ENCODE data around the gene CAPN12. TPM values are rescaled to one million over a fixed set of nuclear protein-coding genes. Genes with fewer than 3 reads are reported as not detected.

Gene CAPN12
- total RNA-seq, 3 donors from 2014 or later (not counting 1 experiment from before 2014, with no cell fraction given): 7.4 to 51.0 (median 26.7) TPM

DNA sequence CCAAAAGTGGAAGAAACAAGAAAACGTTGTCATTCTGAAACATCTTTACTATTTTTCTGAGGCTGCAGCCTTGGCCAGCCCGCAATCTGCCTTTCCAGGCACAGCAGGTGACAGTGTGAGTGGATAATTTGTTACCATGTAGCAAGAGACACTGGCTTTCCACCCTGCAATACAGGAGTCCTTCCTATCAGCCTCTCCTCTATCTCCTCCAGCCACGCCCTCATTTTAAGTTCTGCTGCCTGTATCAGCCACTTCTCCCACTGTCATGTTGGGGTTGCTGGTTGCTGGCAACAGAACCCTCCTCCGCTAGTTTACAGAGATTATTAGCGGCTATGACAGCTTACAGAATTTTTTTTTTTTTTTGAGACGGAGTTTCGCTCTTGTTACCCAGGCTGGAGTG lies 36.8 kb upstream of the CAPN12 start:
- intact Hi-C loops (cut with micrococcal nuclease): no loop called here
- ATAC-seq (no peak), DNase-seq (no peak)
- no peaks in the 10 kb centered on the region for H3K36me3 Mint-ChIP-seq
- TF ChIP-seq, protein P1, sequence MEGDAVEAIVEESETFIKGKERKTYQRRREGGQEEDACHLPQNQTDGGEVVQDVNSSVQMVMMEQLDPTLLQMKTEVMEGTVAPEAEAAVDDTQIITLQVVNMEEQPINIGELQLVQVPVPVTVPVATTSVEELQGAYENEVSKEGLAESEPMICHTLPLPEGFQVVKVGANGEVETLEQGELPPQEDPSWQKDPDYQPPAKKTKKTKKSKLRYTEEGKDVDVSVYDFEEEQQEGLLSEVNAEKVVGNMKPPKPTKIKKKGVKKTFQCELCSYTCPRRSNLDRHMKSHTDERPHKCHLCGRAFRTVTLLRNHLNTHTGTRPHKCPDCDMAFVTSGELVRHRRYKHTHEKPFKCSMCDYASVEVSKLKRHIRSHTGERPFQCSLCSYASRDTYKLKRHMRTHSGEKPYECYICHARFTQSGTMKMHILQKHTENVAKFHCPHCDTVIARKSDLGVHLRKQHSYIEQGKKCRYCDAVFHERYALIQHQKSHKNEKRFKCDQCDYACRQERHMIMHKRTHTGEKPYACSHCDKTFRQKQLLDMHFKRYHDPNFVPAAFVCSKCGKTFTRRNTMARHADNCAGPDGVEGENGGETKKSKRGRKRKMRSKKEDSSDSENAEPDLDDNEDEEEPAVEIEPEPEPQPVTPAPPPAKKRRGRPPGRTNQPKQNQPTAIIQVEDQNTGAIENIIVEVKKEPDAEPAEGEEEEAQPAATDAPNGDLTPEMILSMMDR (IDR thresholded peaks at IDR 0.05): no peak
- H3K4me1 Mint-ChIP-seq: no peaks in the 10 kb centered on the region
- Histone ChIP-seq H3K4me3 (ENCODE audit: low read length) (no peak overlapping the region), H3K36me3 (ENCODE audit: control insufficient read depth, insufficient read depth, low read length) (no peaks in the 10 kb centered on the region), H3K27me3 (ENCODE audit: control insufficient read depth, insufficient read depth, low read length) (no peaks in the 10 kb centered on the region), H3K27ac (ENCODE audit: low read length) (no peak overlapping the region), H3K4me1 (ENCODE audit: control insufficient read depth, insufficient read depth, low read length) (no peaks in the 10 kb centered on the region), H3K9me3 (ENCODE audit: control insufficient read depth, insufficient read depth, low read length) (no peaks in the 10 kb centered on the region)
- H3K27ac Mint-ChIP-seq: no peak overlapping the region
- H3K4me3 Mint-ChIP-seq: no peak overlapping the region
- H3K27me3 Mint-ChIP-seq (ENCODE audit: low read depth in 2 of 2): peaks cover 0 to 3% of the 10 kb centered on the region in 2 donors
- WGBS (ENCODE audit: insufficient coverage): 78% methylated on average over 7 of the region's 7 CpGs
- no peaks in the 10 kb centered on the region for H3K9me3 Mint-ChIP-seq

DNA sequence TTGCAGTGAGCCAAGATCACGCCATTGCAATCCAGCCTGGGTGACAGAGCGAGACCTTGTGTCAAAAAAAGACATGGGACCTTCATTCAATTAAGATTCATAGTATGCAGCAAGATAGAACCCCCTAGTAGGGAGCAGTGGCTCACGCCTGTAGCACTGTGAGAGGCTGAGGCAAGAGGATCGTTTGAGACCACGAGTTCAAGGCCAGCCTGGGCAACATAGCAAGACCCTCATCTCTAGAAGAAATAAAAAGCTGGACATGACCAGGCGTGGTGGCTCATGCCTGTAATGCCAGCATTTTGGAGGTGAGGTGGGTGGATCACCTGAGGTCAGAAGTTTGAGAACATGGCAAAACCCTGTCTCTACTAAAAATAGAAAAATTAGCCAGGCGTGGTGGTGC lies 36.2 kb upstream of the CAPN12 start:
- WGBS (ENCODE audit: insufficient coverage): 90% methylated on average over 7 of the region's 7 CpGs
- no peak for DNase-seq
- no peak for ATAC-seq
- intact Hi-C loops (cut with micrococcal nuclease): no loop called here
- H3K4me3 ChIP-seq (ENCODE audit: low read length): no peak overlapping the region
- no peaks in the 10 kb centered on the region for H3K36me3 ChIP-seq (ENCODE audit: control insufficient read depth, insufficient read depth, low read length)
- Mint-ChIP-seq H3K27me3 (ENCODE audit: low read depth in 2 of 2) (peaks cover 0 to 3% of the 10 kb centered on the region in 2 donors), H3K36me3 (no peaks in the 10 kb centered on the region), H3K4me3 (no peak overlapping the region), H3K27ac (no peak overlapping the region), H3K4me1 (no peaks in the 10 kb centered on the region), H3K9me3 (no peaks in the 10 kb centered on the region)
- no peaks in the 10 kb centered on the region for H3K9me3 ChIP-seq (ENCODE audit: control insufficient read depth, insufficient read depth, low read length)
- H3K27ac ChIP-seq (ENCODE audit: low read length): no peak overlapping the region
- H3K4me1 ChIP-seq (ENCODE audit: control insufficient read depth, insufficient read depth, low read length): no peaks in the 10 kb centered on the region
- H3K27me3 ChIP-seq (ENCODE audit: control insufficient read depth, insufficient read depth, low read length): no peaks in the 10 kb centered on the region
- TF ChIP-seq, protein P1 (IDR thresholded peaks at IDR 0.05): no peak

DNA sequence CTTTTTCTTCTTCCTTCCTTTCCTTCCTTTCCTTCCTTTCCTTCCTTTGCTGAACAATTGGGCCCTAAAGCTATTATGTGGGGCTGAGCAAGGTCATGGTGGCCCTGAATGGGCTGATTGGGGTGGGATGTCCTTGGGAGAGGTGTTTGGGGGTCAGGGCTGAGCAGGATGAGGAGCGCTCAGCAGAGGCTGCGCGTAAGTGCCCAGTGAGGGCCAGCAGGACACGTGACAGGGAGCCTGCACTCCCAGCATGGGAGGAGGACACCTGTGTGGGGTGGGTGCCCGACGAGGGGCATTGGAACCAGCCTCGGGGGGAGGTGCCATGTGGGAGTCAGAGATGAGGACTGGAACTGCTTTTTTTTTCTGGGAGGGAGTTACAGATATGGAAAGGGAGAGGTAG lies 34.5 kb upstream of the CAPN12 start:
- H3K4me3 Mint-ChIP-seq: no peak overlapping the region
- Histone ChIP-seq H3K9me3 (ENCODE audit: control insufficient read depth, insufficient read depth, low read length) (no peaks in the 10 kb centered on the region), H3K4me3 (ENCODE audit: low read length) (no peak overlapping the region), H3K4me1 (ENCODE audit: control insufficient read depth, insufficient read depth, low read length) (no peaks in the 10 kb centered on the region), H3K36me3 (ENCODE audit: control insufficient read depth, insufficient read depth, low read length) (no peaks in the 10 kb centered on the region), H3K27ac (ENCODE audit: low read length) (no peak overlapping the region), H3K27me3 (ENCODE audit: control insufficient read depth, insufficient read depth, low read length) (no peaks in the 10 kb centered on the region)
- no peaks in the 10 kb centered on the region for H3K4me1 Mint-ChIP-seq
- no peaks in the 10 kb centered on the region for H3K36me3 Mint-ChIP-seq
- 83% methylated on average over 7 of the region's 7 CpGs for WGBS (ENCODE audit: insufficient coverage)
- ATAC-seq (no peak), DNase-seq (no peak)
- peaks cover 0 to 3% of the 10 kb centered on the region in 2 donors for H3K27me3 Mint-ChIP-seq (ENCODE audit: low read depth in 2 of 2)
- intact Hi-C loops (cut with micrococcal nuclease): no loop called here
- TF ChIP-seq, protein P1 (IDR thresholded peaks at IDR 0.05): no peak
- H3K27ac Mint-ChIP-seq: no peak overlapping the region
- H3K9me3 Mint-ChIP-seq: no peaks in the 10 kb centered on the region

Measured in natural killer cell (primary cell).